HG03439 (cell line): Measurements from ENCODE around the gene DDX39A.
"Not testable (repeated sequence)": the region's sequence is repeated elsewhere in the genome, so short reads cannot be mapped to it uniquely, and the experiment has no call there.

Source experiments
- ATAC-seq: cut with Tn5 transposase; IDR thresholded peaks from one replicate; pipeline ENCODE4 v1.9.1; 2021; ENCODE audit warnings: mild to moderate bottlenecking, moderate library complexity; ENCODE audit not compliant: unreplicated experiment

Gene DDX39A

DNA sequence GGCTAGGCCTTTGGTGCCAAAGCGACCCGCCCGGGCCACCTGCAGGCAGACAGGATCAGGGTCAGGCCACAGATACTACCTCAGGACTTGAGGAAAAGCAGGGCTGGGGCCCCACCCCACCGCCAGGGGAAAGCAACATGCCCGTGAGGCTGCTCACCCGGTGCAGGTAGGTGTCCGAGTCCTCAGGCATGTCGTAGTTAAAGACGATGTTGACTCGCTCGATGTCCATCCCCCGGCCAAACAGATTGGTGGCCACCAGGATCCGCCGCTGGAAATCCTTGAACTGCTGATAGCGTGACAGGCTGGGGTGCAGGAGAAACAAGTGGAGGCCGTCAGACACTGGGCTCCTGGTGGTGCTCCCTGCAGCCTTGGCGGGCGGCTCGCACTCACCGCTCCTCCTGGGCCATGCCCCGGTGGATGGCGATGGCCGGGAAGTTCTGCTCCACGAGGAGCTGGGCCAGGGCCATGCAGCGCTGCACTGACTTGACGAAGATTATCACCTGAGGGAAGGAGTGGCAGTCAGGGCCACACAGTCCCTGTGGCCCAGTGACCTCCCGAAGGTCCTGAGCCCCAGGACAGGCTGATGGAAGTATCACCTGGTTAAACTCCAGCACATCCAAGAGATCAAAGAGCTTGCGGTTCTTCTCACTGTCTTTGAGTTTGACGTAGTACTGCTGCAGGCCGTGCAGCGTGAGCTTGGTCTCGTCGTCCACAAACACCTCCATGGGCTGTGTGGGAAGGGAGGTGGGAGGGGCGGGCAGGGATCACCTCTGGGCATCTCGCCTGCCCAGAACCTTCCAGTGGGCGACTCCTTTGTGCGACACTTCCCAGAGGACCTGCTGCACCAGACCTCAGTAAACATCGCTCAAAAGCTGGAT lies 9.8 kb downstream of the DDX39A start:
- ATAC-seq: no peak

GRCh38 chr19:14408491-14409145 lies 10.5 kb downstream of the DDX39A start:
- ATAC-seq: no peak

GRCh38 chr19:14407605-14408484 lies 11.3 kb downstream of the DDX39A start:
- ATAC-seq: no peak

DNA sequence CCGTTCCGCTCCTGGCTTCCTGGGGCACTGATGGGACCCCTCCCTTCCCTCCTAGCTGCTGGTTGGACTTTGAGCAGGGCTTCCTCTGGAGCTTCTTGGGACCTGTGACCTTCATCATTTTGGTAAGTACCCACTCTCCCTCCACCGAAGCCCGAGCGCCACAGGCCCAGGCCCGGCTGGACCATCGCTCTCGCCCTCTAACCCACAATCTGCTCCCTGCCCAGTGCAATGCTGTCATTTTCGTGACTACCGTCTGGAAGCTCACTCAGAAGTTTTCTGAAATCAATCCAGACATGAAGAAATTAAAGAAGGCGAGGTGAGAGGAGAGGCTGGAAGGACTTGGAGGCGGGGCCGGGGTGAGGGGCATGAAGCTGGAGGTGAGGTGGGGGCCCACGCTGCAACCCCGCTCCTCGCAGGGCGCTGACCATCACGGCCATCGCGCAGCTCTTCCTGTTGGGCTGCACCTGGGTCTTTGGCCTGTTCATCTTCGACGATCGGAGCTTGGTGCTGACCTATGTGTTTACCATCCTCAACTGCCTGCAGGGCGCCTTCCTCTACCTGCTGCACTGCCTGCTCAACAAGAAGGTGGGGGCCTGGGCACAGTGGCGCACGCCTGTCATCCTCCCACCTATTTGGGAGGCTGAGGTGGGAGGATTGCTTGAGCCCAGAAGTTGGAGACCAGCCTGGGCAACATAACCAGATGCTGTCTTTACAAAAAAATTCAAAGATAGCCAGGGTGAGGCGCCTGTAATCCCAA lies 12.3 kb downstream of the DDX39A start:
- ATAC-seq: no peak

GRCh38 chr19:14405758-14406644 lies 13.1 kb downstream of the DDX39A start:
- ATAC-seq: peak; percentile 48

DNA sequence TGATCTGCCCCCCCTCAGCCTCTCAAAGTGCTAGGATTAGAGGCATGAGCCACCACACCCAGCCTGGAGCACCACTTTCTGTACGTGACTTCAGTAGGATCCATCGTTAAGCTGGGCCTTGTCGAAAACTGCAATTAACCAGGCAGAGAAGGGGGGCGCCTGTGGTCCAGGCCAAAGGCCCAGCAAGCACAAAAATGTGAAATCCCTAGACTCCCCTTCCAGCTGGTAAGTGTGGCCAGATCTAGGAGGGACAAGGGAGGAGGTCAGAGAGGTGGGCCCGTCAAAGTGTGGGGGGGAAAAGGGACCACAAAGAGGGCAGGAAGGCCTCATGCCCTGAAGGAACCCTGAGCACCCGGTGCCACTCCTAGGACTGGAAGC lies 13.8 kb downstream of the DDX39A start:
- no peak for ATAC-seq

- no peak for ATAC-seq
Measured at GRCh38 chr19:14404312-14404711, 14.8 kb downstream of the DDX39A start.

GRCh38 chr19:14403145-14403930 lies 15.8 kb downstream of the DDX39A start:
- not testable (repeated sequence) for ATAC-seq

DNA sequence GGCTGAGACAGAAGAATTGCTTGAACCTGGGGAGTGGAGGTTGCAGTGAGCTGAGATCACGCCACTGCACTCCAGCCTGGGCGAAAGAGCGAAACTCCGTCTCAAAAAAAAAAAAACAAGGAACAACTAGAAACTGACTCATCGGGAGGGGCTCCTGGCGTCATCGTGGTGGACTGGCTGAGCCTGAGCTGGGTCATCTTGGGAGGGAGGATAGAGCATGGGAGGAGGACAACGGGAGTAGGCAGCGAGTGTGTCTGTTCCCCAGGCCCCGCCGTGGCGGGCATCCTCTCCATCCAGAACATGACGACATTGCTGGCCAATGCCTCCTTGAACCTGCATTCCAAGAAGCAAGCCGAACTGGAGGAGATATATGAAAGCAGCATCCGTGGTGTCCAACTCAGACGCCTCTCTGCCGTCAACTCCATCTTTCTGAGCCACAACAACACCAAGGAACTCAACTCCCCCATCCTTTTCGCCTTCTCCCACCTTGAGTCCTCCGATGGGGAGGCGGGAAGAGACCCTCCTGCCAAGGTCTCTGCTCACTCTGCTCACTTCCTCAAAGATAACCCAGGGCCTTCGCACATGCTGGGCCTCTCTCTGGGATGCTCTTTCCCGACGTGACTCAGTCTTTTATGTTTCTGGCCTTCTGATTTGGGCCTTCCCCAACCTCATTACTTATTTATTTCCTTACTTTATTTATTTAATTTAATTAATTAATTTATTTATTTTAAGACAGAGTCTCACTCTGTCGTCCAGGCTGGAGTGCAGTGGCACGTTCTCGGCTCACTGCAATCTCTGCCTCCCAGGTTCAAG lies 16.6 kb downstream of the DDX39A start:
- ATAC-seq: no peak

DNA sequence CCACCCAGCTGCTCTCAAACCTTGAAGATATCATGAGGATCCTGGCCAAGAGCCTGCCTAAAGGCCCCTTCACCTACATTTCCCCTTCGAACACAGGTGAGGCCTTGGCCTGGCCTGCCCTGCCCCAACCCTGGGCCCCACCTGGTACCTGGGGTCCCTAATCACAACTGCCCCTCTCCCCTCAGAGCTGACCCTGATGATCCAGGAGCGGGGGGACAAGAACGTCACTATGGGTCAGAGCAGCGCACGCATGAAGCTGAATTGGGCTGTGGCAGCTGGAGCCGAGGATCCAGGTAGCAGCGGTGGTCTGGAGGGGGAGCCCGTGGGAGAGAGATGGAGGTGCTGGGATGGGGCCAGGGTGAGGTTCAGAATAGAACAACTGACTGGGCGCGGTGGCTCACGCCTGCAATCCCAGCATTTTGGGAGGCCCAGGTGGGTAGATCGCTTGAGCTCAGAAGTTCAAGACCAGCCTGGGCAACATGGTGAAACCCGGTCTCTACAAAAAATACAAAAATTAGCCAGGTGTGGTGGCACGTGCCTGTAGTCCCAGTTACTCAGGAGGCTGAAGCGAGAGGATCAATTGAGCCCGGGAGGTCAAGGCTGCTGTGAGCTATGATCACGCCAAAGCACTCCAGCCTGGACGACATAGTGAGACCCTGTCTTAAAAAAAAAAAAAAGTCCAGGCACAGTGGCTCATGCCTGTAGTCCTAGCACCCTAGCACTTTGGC lies 17.5 kb downstream of the DDX39A start:
- ATAC-seq: no peak

DNA sequence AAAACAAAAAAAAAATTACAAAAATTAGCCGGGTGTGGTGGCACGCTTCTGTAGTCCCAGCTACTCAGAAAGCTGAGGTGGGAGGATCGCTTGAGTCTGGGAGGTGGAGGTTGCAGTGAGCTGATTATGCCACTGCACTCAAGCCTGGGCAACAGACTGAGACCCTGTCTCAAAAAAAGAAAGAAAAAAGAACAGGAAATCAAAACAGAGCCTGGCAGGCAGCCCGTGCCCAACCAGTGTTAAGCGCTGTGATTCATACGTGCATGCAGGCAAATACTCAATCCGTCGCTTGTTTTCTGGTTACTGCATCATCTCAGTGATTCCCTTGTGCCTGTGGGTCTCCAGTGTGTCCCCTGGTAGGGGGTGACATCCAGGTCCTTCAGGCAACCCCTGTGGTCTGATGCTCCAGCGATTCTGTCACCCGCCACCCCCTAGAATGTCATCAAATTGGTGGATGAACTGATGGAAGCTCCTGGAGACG lies 18.1 kb downstream of the DDX39A start:
- no peak for ATAC-seq

- not testable (repeated sequence) for ATAC-seq
Measured at GRCh38 chr19:14397168-14397567, 22.0 kb downstream of the DDX39A start.

DNA sequence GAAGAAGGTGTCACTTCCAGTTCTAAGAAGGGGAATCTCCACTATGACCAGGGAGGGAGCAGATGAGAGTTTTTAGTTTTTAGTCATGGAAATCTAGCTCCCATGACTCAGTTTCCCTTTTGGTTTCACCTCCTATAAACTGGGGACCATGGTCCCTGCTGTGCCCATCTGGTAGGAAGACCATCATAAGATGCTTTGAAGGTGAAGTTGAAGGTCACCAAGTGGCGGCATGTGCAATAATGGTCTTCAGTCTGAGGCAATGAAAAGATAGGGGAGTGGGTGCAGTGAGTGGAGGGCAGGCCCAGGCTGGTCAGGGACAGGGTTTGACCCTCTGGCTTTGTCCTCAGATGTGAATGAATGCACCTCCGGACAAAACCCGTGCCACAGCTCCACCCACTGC lies 22.4 kb downstream of the DDX39A start:
- not testable (repeated sequence) for ATAC-seq

- no peak for ATAC-seq
Measured at GRCh38 chr19:14395710-14396336, 23.3 kb downstream of the DDX39A start.

- no peak for ATAC-seq
Measured at GRCh38 chr19:14395262-14395661, 23.9 kb downstream of the DDX39A start.

GRCh38 chr19:14394167-14394566 lies 25.0 kb downstream of the DDX39A start:
- ATAC-seq: no peak

GRCh38 chr19:14393329-14393728 lies 25.8 kb downstream of the DDX39A start:
- no peak for ATAC-seq
